T-helper 2 cell (primary cell): ENCODE measurements around the gene PCBP3.
"Not testable (repeated sequence)": the region's sequence is repeated elsewhere in the genome, so short reads cannot be mapped to it uniquely, and the experiment has no call there.

ENCODE experiments used
- DNase-seq, 5 experiments: peaks; one replicate each; pipeline versions ENCODE4 v3.0.0 to v3.0.0-alpha.2; 2012 to 2022

Gene PCBP3

DNA sequence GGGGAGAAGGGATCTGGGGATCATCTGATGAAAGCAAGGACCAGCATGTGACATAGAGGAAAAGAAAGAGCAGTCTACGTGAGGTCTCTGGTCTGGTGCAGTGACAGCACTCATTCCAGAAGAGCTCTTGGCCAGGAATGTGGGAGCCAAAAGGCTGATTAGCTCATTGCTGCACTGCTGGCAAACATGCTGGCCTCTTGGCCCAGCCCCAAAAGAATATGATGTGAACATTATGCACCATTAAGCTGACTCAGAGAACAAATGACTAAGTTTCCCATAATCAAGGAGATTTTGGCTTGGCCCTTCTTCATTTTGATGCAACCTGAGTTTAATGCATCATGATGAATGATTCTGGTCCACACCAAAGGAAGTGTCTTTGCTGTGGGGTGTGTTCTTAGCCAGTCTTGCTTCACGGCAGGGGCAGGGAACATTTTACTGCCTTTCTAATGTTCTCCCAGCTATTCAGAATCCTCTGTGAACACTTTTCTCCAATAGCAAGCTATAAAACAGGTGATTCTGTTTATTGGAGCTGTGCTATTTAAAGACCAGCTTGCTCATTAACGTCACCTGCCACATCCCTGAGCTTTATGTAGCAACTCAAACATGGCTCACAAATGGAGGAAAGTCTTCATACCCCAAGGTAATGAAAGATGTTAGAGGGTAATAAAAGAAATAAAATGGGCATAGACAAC is 55.1 kb downstream of the PCBP3 start:
- DNase-seq = no peak

- DNase-seq = peak in 1 of 5 experiments; percentile 76
Observed at GRCh38 chr21:45699251-45699942, 55.9 kb downstream of the PCBP3 start.

DNA sequence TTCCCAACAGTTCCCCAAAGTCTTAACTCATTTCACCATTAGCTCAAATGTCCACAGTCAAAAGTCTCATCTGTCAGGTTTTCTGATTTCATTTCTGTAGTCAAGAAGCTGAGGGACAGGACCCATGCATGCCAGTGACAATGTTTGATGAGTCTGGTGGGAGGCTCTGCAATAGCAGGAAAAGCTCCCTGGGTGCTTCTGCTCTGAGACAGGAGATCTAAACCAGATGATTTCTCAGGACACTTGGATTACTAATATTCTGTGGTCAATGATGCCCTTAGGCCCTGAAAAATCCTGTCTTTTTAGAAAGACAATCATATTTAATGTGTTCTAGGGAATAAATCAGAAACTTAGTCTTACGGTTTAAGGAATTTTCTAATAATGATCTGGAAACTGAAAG is 56.4 kb downstream of the PCBP3 start:
- DNase-seq = no peak

GRCh38 chr21:45700461-45700860 is 56.9 kb downstream of the PCBP3 start:
- no peak for DNase-seq

DNA sequence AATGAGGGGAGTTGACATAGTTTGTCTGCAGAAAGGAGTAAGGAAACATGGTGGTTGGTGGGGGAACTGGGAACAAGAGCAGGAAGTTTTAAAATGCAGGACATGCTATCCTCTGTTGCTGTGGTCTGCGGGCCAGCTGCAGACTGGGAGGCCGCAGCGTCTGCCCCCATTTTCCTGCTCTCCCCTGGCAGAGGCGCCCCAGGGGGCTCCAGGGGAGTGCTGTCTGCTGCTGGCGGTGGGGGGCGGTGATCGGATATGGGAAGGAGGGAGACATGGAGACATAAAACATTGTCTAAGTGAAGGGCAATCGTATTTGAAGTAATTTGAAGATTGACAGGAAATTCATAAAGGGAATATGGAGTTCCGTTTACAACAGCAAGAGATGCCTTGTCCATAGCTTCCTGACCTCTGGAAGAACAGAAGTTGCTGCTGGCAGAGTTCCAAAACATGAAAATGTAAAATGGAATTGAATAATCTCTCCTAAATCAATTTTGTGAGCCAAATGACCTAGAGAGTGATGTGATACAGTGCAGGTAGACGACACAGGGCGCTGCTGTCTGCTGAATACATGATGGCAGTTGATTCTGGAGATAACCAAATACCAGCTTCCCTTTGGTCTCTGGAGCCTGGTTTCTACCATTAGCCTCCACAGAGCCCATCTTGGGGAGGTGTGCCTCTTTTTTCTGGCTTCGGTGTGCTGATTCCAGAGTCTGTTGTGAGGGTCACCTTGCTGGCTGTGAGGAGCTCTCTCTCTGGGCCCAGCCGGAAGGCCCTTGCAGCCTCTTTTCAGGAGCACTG is 61.0 kb downstream of the PCBP3 start:
- no peak for DNase-seq

- DNase-seq = no peak
Observed at GRCh38 chr21:45706299-45706698, 62.8 kb downstream of the PCBP3 start.

GRCh38 chr21:45709173-45709572 is 65.6 kb downstream of the PCBP3 start:
- DNase-seq = no peak

DNA sequence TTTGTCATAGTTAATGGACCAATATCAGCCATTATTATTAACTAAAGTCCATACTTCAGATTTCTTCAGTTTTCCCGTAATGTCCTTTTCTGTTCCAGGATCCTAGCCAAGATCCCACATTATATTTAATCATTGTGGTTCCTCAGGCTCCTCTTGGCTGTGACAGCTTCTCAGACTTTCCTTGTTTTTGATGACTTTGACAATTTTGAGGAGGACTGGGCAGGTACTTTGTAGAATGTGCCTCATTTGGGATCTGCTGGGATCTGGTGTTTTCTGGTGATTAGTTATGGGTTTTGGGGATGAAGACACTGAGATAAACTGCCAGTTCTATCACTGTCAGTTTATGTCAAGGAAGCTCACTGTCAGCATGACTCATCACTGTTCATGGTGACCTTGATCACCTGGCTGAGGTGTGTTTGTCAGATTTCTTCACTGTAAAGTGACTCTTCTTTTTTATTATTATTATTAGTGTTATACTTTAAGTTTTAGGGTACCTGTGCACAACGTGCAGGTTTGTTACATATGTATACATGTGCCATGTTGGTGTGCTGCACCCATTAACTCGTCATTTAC is 66.3 kb downstream of the PCBP3 start:
- no peak for DNase-seq

- not testable (repeated sequence) for DNase-seq
Observed at GRCh38 chr21:45710306-45710705, 66.8 kb downstream of the PCBP3 start.

GRCh38 chr21:45713613-45714012 is 70.1 kb downstream of the PCBP3 start:
- no peak for DNase-seq

GRCh38 chr21:45715441-45715840 is 71.9 kb downstream of the PCBP3 start:
- no peak for DNase-seq

GRCh38 chr21:45718413-45718812 is 74.9 kb downstream of the PCBP3 start:
- DNase-seq = no peak

- DNase-seq = no peak
Observed at GRCh38 chr21:45719177-45719802, 75.8 kb downstream of the PCBP3 start.

DNA sequence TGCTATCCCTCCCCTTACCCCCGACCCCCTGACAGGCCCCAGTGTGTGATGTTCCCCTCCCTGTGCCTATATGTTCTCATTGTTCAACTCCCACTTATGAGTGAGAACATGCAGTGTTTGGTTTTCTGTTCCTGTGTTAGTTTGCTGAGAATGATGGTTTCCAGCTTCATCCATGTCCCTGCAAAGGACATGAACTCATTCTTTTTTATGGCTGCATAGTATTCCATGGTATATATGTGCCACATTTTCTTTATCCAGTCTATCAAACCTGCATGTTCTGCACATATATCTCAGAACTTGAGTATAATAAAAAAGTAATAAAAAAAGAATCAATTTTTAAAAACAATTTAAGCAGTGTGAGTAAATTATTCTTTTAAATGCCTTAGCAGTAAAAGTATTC is 76.7 kb downstream of the PCBP3 start:
- not testable (repeated sequence) for DNase-seq

DNA sequence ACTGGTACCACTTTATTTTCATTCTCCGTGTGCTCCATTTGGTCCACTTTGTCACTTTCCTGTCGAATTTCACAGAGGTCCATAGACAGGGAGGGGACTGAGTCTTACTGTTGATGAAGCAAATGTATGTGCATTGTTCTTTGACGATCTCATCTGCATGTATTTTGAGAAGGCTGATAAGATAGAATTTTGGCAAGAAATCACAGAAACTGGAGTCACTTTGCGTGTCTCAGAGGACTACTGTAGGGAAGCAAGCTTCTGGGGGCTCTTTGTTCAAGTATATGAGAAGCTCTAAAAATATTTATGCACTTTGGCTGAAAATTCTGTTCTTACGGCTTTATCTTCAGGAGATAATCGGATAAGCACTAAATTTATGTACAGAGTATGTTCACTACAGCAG is 78.1 kb downstream of the PCBP3 start:
- DNase-seq = no peak

- DNase-seq = peak in 1 of 5 experiments; percentile 34
Observed at GRCh38 chr21:45723049-45723958, 79.8 kb downstream of the PCBP3 start.

- no peak for DNase-seq
Observed at GRCh38 chr21:45724345-45724961, 80.9 kb downstream of the PCBP3 start.

DNA sequence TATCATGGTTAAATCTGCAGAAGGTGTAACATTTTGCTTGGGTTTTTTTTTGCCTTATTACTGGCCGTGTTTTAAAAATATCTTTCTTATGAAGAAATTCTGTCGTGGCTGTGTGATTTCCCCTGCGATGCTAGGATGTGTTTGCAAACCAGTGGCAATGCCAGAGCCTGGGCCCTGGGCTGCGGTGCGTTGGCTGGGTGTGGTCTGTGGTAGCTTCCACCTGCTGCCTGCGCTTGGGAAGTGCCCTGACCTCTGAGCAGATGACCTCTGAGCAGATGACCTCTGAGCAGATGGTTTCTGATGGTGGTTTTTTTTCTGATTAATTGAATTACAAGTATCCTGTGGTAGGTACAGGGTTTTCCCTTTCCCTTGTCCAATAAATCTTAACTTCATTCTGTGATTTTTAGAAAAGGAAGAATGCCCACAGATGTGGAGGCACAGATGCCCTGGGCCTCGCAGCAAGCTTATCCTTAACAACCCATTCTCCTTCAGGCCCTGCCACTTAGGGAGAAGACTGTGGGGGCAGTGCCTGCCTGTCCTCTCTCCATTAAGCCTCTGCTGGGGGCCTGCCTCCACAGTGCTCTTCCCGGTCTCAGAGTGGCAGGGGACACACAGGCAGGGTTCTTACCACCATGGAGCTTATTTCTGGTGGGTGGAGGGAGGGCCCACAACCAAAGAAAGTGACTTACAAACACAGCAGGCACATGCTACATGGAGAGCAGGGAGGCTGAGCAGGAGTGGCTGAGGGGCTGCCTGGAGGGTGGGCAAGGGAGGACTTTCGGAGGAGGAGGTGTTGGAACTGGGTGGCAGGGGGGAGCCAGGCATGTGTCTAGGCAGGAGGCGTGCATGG is 81.7 kb downstream of the PCBP3 start:
- DNase-seq = no peak

- no peak for DNase-seq
Observed at GRCh38 chr21:45725844-45726200, 82.3 kb downstream of the PCBP3 start.

GRCh38 chr21:45726438-45726837 is 82.9 kb downstream of the PCBP3 start:
- DNase-seq = no peak
